Measurements from ENCODE around the gene HDAC5. TPM values are rescaled to one million over a fixed set of nuclear protein-coding genes. Genes with fewer than 3 reads are reported as not detected.
A peak's percentile ranks its signal among the peaks of the same experiment; 100 is the strongest.
"Not testable (repeated sequence)": the region's sequence is repeated elsewhere in the genome, so short reads cannot be mapped to it uniquely, and the experiment has no call there.

The HDAC5 gene
- polyA plus RNA-seq, 4 donors = 44.5 to 56.7 (median 48.1) TPM

DNA sequence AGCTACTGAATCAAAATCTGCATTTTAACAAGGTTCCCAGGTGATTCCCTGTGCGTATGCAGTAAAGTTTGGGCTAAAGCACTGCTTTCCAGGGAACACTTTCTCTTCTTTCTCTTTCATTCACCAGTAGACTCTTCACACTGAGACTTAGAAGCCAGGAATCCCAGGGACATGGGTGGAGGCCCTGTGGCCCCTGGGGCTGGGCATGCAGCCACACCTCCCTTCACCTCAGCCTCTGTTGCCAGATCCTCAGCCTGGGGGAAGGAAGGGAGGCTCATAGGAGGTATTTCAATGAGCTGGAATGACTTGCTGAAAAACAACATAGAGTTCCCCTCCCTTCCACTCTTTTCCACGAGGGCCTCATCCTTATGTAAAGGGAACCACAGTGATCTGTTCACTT, 51.7 kb downstream of the HDAC5 start:
- DNase-seq (ENCODE audit: low read depth in 4 of 4, low spot score in 3 of 4) = no peak

DNA sequence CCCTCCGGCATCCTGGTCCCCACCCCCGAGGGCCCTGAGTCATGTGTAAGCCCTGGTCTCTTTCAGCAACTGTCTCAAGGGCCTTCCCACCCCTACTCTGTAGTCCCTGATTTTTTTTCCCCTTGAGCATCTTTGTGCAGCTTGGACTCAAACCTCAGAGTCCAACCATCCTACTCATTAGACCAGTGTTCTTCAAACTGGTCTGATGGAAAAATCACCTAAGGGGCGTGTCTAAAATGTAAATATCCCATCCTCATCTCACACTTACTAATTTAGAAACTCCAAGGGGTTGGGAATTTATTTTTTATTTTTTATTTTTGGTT, 52.3 kb downstream of the HDAC5 start:
- no peak for DNase-seq (ENCODE audit: low read depth in 4 of 4, low spot score in 3 of 4)

DNA sequence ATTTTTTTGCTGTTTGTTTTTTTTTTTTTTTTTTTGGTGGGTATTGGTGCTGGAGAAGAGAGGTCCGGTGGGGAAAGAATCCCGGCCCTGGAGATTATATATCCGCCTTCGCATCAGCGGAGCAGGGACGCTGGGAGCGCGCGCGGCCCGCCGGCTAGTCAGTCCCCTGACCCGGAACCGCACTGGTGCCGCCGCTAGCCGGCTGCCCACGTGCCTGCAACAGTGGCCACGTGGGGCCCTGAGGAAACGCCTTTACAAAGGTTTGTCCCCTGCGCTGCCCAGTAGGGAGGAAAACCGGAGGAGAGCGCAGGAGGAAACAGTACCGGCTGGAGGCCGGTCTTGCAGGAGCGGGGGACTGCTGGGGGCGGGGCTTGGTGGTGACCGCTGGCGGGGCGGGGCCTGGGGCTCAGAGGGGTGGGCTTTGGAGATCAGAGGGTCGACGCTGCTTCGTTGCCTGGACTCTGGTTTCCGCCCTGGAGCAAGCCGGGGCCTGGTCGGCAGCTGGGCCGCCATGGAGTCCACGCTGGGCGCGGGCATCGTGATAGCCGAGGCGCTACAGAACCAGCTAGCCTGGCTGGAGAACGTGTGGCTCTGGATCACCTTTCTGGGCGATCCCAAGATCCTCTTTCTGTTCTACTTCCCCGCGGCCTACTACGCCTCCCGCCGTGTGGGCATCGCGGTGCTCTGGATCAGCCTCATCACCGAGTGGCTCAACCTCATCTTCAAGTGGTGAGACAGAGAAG, 52.8 kb downstream of the HDAC5 start, which contains the start of gene G6PC3:
TSS of gene G6PC3 (plus strand) at position 281 of the 743 bp plus-strand sequence. CDS start at position 512, 231 bp downstream.
- peak; percentile 88 to 96 (median 94) for DNase-seq (ENCODE audit: low read depth in 4 of 4, low spot score in 3 of 4)

DNA sequence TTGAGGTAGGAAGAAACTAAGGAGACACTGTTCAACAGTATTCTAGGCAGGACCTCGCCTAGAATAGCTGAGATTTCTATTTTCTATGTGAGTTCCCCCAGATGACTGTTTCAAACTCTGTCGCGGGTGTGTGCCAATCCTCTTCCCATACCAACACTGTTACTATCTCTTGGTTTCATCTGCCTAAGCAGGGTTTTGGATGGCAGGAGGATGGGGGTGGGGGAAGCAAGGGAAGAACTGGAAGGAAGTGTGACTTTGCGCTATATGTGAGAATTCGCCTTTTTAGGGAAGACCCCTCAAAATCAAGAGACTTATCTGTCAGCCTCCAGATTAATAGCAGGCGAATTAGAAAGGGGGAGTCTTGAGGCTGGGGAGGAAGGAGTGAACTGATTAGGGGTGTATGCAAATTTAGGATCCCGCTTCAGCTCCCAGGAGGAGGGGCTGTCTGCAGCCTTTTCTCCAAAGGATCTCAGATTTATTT, 53.4 kb downstream of the HDAC5 start:
- DNase-seq (ENCODE audit: low read depth in 4 of 4, low spot score in 3 of 4) = peak in 1 of 4 donors; percentile 25

DNA sequence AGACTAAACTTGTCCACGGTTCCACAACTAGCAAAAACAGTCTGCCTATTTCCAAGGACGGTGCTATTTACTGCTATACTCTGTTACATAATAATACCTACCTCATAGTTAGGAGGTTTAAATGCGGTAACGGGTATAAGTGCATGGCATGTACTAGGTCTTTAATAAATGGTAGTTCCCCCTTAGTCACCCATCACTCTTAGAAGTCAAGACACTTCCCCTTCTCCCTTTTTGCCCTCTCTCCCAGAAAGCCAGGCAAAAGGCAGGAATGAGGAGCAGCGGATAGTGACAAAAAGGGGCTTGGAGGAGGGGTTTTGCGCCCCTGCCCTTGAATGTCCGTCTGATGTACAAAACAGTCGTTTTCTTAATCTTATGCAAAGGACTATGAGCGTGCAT, 55.9 kb downstream of the HDAC5 start:
- DNase-seq (ENCODE audit: low read depth in 4 of 4, low spot score in 3 of 4) = no peak

DNA sequence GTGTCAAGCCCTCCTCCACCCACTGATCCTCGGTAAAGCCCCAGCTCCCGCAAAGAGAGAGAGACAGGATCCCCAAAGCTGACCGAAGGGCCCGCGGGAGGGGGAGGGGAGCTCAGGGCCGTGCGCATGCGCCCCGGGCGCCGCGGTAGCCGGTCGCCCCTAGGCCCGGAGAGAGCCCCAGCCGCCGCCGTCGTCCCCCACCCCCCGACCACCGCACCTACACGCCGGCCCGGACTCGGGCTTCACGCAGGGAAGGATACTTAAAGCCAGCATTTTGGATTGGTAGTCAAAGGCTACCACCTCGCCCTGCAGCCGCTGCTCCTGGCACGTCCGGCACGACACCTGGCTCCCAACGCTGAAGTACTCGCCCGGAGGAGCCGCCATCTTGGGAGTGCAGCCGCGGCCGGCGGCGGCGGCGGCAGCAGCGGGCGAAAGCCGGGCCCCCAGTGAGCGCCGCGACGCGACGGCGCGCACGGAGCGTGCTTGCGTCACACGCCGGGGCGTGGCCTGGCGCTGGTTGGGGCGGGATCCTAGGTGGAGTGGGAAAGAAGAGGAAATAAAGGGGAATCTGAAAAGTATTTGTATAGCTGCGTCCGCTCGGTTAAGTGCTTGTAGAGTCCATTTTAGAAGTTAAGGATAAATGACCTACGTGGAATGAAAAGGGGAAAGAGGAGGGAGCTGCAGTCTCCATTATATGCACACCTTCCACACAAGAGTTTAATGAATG, 57.1 kb downstream of the HDAC5 start, which contains the start of gene LSM12:
TSS of gene LSM12 (minus strand) at position 468 of the 727 bp plus-strand sequence. CDS start at position 384, 84 bp downstream.
- peak; percentile 82 to 89 (median 86) for DNase-seq (ENCODE audit: low read depth in 4 of 4, low spot score in 3 of 4)

DNA sequence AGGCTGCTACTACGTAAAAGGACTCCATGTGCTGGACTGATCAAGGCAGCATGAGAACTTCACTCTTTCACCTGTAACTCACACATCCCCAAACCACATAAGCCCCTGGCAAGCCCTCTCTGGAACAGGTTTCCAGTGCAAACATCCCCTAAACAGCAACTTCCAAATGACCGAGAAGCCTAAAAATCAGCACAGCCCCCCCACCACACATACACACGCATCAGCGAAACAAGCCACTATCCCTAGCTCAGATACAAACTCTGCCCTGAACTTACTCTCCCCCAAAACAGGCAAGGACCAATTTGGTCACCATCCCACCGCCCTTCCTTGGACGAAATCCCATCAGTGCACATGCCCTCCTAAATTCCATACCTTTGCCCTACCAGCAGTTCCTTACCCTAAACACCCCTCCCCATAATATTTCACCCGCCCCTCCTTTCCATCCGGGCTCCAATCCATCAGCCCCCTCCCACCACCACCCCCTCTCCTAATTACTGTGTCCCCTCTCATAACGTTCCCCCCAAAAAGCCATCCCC, 57.7 kb downstream of the HDAC5 start:
- no peak for DNase-seq (ENCODE audit: low read depth in 4 of 4, low spot score in 3 of 4)

DNA sequence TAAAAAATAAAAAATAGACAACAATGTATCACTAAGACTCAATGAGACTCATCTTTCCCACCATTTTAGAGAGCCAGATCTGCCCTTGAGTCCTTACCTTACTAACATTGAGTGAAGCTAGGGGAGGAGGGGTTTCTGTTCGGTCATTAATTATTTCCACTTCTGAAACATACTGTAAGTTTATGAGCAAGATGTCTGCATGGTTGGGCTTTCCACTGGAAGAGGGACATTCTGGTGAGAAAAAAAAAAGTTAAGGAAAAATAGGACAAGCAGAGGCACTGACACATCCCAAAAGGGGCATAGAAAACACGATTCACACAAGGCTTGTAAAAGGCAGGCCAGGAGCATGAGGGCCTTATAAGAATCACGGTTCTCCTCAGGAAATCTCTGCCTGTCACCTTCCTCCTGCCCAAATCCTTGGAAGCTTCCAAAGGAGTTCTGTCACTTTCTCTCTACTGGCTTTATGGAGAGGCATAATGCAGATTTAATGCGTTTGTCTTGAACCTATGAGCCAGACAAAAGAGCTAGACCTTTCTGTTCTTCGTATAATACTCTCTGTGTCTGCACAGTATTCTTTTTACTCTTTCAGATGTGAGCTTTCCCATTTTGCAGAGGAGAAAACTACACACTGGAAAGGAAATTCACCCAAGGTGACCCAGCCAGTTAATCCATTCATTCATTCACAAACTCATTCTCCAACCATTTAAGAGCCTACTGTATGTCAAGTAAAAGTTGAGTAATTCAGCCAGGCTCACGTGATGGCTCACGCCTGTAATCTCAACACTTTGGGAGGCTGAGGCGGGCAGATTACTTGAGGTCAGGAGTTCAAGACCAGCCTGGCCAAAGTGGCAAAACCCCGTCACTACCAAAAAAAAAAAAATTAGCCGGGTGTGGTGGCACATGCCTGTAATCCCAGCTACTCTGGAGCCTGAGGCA, 59.5 kb downstream of the HDAC5 start:
- no peak for DNase-seq (ENCODE audit: low read depth in 4 of 4, low spot score in 3 of 4)

DNA sequence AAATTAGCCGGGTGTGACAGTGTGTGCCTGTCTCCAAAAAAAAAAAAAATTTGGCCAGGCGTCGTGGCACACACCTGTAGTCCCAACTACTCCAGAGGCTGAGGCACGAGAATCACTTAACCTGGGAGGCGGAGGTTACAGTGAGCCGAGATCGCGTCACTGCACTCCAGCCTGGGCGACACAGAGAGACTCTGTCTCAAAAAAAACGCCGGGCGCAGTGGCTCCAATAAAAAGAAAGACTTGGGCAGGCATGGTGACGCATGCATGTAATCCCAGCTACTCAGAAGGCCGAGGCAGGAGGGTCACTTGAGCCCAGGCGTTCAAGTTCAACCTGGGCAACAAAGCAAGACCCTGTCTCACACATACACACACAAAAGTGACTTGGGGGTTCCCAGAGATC, 60.6 kb downstream of the HDAC5 start:
- no peak for DNase-seq (ENCODE audit: low read depth in 4 of 4, low spot score in 3 of 4)

DNA sequence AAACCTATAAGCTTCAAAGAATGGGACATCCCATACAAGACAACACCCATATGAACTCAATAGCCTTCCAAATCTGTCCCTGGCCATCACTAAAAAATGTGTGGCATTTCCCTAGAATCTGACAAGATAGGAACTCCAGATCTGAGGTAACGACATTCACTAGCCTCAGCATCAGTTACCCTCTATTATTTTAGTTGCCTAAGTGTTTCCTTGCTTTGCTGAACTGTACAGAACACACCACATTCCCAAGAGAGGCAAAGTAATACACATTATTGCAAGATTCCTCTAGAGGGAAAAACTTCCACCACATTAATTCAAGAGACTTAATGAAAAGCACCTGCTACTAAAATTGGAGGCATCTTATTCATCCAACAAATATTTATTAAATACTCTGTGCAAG, 62.0 kb downstream of the HDAC5 start:
- no peak for DNase-seq (ENCODE audit: low read depth in 4 of 4, low spot score in 3 of 4)

DNA sequence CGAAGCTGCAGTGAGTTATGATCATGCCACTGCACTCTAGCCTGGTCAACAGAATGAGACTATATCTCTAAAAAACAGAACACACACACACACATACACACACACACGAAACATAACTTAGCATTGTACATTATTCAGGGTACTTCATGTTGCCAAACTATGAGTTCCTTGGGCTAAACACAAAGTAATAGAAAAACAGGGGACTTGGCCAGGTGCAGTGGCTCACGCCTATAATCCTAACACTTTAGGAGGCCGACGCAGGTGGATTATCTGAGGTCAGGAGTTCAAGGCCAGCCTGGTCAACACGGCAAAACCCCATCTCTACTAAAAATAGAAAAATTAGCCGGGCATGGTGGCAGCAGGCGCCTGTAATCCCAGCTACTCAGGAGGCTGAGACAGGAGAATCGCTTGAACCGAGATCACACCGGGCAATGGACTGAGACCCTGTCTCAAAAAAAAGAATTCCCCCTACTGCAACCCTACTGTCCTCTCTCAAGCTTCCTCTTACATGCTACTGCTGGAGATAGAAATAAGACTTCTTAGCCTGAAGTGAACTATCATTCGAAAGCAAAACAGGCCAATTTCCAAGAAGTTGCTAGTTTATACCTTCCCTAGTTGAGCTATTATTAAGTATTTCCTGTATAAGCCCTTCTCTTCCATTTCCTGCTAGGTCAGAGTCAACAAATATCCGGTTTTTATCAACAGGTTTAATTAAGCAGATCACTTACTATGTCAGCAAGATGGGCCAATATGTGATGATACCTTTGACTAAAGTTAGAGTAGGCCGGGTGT, 64.1 kb downstream of the HDAC5 start:
- no peak for DNase-seq (ENCODE audit: low read depth in 4 of 4, low spot score in 3 of 4)

DNA sequence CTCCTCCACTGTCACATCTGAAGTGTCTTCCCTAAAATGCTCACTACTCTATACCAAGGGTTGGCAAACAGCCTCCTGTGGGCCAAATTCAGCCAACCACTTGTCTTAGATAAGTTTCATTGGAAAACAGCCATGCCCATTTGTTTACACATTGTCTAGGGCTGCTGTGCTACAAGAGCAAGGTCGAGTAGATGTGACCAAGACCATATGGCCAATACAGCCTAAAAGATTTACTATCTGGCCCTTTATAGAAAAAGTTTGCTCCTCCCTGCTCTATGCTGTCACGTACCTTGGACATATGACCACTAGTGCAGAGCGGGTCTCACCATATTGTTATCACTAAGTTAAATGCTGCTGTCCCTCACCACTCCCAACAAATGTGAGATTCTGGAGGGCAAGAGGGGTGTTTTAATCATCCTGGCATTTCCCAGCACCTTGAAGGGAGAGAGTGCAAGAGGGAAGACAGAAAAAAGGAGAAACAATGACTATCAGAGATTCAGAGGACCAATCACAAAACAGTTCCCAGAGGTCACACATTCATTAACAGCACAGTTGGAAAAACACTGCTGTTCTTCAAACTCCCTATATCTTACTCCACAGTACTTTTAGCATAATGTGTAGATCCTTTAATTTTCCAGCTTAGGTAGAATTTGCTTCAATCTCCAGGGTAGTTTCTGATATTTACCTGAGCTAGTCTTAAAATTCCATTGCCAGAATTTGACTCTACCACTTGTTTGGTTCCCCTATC, 70.1 kb downstream of the HDAC5 start:
- no peak for DNase-seq (ENCODE audit: low read depth in 4 of 4, low spot score in 3 of 4)

DNA sequence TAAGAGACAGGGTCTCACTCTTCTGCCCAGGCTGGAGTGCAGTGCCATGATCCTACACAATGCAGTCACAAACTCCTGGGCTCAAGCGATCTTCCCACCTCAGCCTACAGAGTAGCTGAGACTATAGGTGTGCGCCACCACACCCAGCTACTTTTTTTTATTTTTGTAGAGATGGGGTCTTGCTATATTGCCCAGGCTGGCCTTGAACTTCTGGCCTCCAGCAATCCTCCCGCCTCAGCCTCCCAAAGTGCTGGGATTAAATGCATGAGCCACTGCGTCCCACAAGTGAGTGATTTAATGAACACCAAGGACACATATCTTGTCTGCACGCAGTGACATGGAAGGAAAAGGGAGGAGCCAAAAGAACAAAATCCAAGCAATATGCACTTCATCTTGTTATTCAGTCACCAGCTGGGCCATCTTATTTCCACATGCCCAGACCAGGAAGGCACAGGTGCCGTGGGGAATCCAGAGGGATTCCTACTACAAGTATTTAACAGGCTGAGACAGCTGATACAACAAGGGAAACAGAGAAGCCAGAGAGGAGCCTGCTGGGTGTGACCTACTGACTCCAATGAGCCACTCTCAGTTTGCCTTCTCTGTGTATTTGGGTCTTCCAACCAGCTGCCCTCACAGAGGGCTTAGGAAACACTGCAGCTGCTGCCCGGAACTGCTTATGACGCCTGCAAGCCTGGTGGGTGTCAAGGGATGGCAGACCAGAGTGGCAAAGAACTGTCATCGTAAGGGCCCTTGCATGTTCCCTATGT, 74.0 kb downstream of the HDAC5 start:
- DNase-seq (ENCODE audit: low read depth in 4 of 4, low spot score in 3 of 4) = no peak

DNA sequence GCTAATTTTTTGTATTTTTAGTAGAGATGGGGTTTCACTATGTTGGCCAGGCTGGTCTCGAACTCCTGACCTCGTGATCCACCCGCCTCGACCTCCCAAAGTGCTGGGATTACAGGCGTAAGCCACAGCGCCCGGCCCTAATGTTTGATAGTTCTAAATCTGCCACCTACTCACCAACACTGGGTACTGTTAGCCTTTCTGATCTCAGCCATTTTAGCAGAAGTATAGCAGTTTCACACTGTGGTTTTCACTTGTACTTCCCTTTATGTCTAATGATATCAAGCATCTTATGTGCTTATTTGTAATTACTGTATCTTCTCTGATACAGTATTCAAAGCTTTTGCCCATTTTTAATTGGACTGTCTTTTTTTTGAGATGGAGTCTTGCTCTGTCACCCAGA, 76.5 kb downstream of the HDAC5 start:
- DNase-seq (ENCODE audit: low read depth in 4 of 4, low spot score in 3 of 4) = not testable (repeated sequence)

DNA sequence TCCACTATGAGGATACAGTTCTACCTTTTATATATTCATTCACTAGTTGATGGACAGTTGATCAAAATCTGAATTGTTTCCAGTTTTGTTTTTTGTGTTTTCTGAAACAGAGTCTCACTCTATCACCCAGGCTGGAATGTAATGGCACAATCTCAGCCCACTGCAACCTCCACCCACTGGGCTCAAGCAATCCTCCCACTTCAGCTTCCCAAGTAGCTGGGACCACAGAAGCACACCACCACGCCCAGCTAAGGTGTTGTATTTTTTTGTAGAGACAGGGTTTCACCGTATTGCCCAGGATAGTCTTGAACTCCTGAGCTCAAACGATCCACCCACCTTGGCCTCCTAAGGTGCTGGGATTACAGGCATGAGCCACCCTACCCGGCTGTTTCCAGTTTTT, 78.0 kb downstream of the HDAC5 start:
- DNase-seq (ENCODE audit: low read depth in 4 of 4, low spot score in 3 of 4) = no peak

DNA sequence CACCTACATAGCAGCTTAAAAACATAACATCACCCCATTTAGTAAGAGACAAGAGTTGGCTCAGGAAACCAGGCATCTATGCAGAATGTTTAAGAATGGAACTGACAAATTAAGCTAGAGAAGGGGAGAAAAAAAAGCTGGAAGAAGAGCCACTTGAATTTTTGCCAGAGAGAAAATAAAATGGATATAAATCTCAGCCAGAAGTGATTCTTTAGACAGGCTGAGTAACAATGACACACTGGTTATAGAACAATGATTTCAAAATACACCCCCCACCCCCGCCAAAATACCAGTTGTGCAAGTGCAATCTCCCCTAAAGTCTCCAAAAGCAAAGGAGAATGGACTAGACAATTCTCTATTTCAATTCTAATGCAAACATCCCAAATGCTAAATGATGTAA, 79.4 kb downstream of the HDAC5 start:
- DNase-seq (ENCODE audit: low read depth in 4 of 4, low spot score in 3 of 4) = no peak

DNA sequence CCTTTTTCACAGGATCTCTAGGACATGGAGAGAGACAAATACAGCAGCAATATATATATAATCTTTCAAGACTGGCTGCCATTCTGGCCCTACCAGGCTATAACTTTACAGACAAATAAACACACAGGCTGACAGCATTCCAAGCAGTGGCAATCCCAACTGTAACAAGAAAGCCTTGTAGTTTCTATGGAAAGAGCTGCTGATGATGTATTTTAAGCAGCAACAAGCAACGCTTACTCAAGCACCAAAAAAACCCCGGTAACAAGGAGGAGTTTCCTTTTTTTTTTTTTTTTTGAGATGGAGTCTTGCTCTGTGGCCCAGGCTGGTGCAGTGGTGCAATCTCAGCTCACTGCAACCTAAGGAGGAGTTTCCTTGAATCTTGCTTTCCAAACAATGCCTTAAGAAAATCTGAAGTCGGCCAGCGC, 80.2 kb downstream of the HDAC5 start:
- DNase-seq (ENCODE audit: low read depth in 4 of 4, low spot score in 3 of 4) = no peak
